Jurkat, Clone E6-1 (cell line): ENCODE results near the gene SH3TC1.

Experiments used
- DNase-seq: peaks from one replicate; pipeline ENCODE4 v3.0.0-alpha.2; 2011; ENCODE audit warnings: low read depth, low spot score
- H3K4me3 ChIP-seq: 2 replicates; pipeline ENCODE4 v1.5.1; 2011; ENCODE audit warnings: mild to moderate bottlenecking, low read length, control low read depth, moderate library complexity

Gene SH3TC1

GRCh38 chr4:8266508-8266907, 67.4 kb downstream of the SH3TC1 start:
- DNase-seq, result no peak
- H3K4me3 ChIP-seq, result no peak overlapping the region

GRCh38 chr4:8267077-8267476, 68.0 kb downstream of the SH3TC1 start:
- peak; percentile 14 for DNase-seq
- H3K4me3 ChIP-seq, result no peak overlapping the region

- H3K4me3 ChIP-seq, result no peak overlapping the region
- DNase-seq, result no peak
Measured at GRCh38 chr4:8268211-8268610, 69.1 kb downstream of the SH3TC1 start.

- DNase-seq, result no peak
- no peak overlapping the region for H3K4me3 ChIP-seq
Measured at GRCh38 chr4:8268901-8269534, 69.9 kb downstream of the SH3TC1 start.

- DNase-seq, result no peak
- no peak within 1 kb of the TSS for H3K4me3 ChIP-seq
Measured at GRCh38 chr4:8269535-8270417, 70.7 kb downstream of the SH3TC1 start, which contains the start of gene HTRA3. TSS of gene HTRA3 (plus strand) at chr4:8269754. CDS start at chr4:8269969, 215 bp downstream.

GRCh38 chr4:8270418-8270771, 71.3 kb downstream of the SH3TC1 start:
- no peak for DNase-seq
- no peak overlapping the region for H3K4me3 ChIP-seq

GRCh38 chr4:8270912-8271815, 72.1 kb downstream of the SH3TC1 start:
- no peak for DNase-seq
- H3K4me3 ChIP-seq, result no peak overlapping the region

GRCh38 chr4:8271821-8272220, 72.7 kb downstream of the SH3TC1 start:
- no peak overlapping the region for H3K4me3 ChIP-seq
- no peak for DNase-seq

GRCh38 chr4:8272472-8273428, 73.7 kb downstream of the SH3TC1 start:
- H3K4me3 ChIP-seq, result no peak overlapping the region
- DNase-seq, result no peak

- DNase-seq, result no peak
- H3K4me3 ChIP-seq, result no peak overlapping the region
Measured at GRCh38 chr4:8273450-8273849, 74.4 kb downstream of the SH3TC1 start.

GRCh38 chr4:8274066-8274652, 75.1 kb downstream of the SH3TC1 start:
- no peak overlapping the region for H3K4me3 ChIP-seq
- DNase-seq, result no peak

- DNase-seq, result no peak
- H3K4me3 ChIP-seq, result no peak overlapping the region
Measured at GRCh38 chr4:8274765-8275547, 75.9 kb downstream of the SH3TC1 start.

GRCh38 chr4:8275548-8275910, 76.4 kb downstream of the SH3TC1 start:
- H3K4me3 ChIP-seq, result no peak overlapping the region
- no peak for DNase-seq

GRCh38 chr4:8276358-8277240, 77.5 kb downstream of the SH3TC1 start:
- no peak for DNase-seq
- no peak overlapping the region for H3K4me3 ChIP-seq

- DNase-seq, result no peak
- H3K4me3 ChIP-seq, result no peak overlapping the region
Measured at GRCh38 chr4:8277356-8278008, 78.4 kb downstream of the SH3TC1 start.

GRCh38 chr4:8278009-8278395, 78.9 kb downstream of the SH3TC1 start:
- no peak overlapping the region for H3K4me3 ChIP-seq
- DNase-seq, result no peak
